WTC11 (cell line): ENCODE data around the gene AKR1C8.

Source experiments
- ATF2 ChIP-seq: sonication (generic); formaldehyde crosslinking; IDR thresholded peaks from 2 replicates; pipeline ENCODE4 v1.8.1; 2022; ENCODE audit warnings: low read depth, missing genetic modification reagents, borderline replicate concordance
- CTCF ChIP-seq: fragments of 200-600 bp; IDR thresholded peaks from 2 replicates; pipeline ENCODE4 v1.8.0; 2022; ENCODE audit warnings: antibody characterized with exemption
- ESRRA ChIP-seq: sonication (generic); formaldehyde crosslinking; IDR thresholded peaks from 2 replicates; pipeline ENCODE4 v1.8.1; 2022; ENCODE audit warnings: mild to moderate bottlenecking, missing genetic modification reagents, borderline replicate concordance
- FOXJ3 ChIP-seq: sonication (generic); formaldehyde crosslinking; IDR thresholded peaks from 2 replicates; pipeline ENCODE4 v1.9.0; 2021; ENCODE audit warnings: missing genetic modification reagents, mild to moderate bottlenecking, borderline replicate concordance
- MAX ChIP-seq: sonication (generic); formaldehyde crosslinking; IDR thresholded peaks from 2 replicates; pipeline ENCODE4 v1.8.0; 2022; ENCODE audit warnings: mild to moderate bottlenecking, missing genetic modification reagents
- MXD4 ChIP-seq: fragments of 250-450 bp; sonication (Bioruptor Pico); IDR thresholded peaks from 2 replicates; pipeline ENCODE4 v1.8.0; 2021; ENCODE audit warnings: mild to moderate bottlenecking, moderate library complexity, borderline replicate concordance
- NFYB ChIP-seq: sonication (generic); formaldehyde crosslinking; conservative IDR thresholded peaks from 2 replicates; pipeline ENCODE4 v1.8.0; 2022; ENCODE audit warnings: low read depth, missing genetic modification reagents
- SMAD4 ChIP-seq: sonication (generic); formaldehyde crosslinking; IDR thresholded peaks from 2 replicates; pipeline ENCODE4 v1.8.0; 2022; ENCODE audit warnings: mild to moderate bottlenecking, missing genetic modification reagents
- SP1 ChIP-seq: sonication (generic); formaldehyde crosslinking; conservative IDR thresholded peaks from 2 replicates; pipeline ENCODE4 v1.8.1; 2022; ENCODE audit warnings: missing genetic modification reagents
- USF1 ChIP-seq: sonication (generic); formaldehyde crosslinking; IDR thresholded peaks from 2 replicates; pipeline ENCODE4 v1.8.0; 2022; ENCODE audit warnings: mild to moderate bottlenecking, missing genetic modification reagents
- ZNF317 ChIP-seq: sonication (generic); formaldehyde crosslinking; IDR thresholded peaks from 2 replicates; pipeline ENCODE4 v1.8.1; 2023; ENCODE audit warnings: low read depth, mild to moderate bottlenecking, moderate library complexity, missing genetic modification reagents, borderline replicate concordance
- ZNF512 ChIP-seq: sonication (generic); formaldehyde crosslinking; IDR thresholded peaks from 2 replicates; pipeline ENCODE4 v1.8.1; 2022; ENCODE audit warnings: missing genetic modification reagents, borderline replicate concordance

GRCh38 chr10:5234106-5234860, 49.3 kb upstream of the AKR1C8 start:
- no peak for TF ChIP-seq CTCF
- no peak for TF ChIP-seq ZNF512 (CRISPR knock-in tag)
- TF ChIP-seq SMAD4 (CRISPR knock-in tag) = no peak
- no peak for TF ChIP-seq ZNF317
- no peak for TF ChIP-seq MAX (CRISPR knock-in tag)
- TF ChIP-seq ATF2 (CRISPR knock-in tag) = no peak
- TF ChIP-seq USF1 (CRISPR knock-in tag) = no peak
- TF ChIP-seq MXD4 (CRISPR knock-in tag) = no peak
- TF ChIP-seq SP1 = no peak
- no peak for TF ChIP-seq ESRRA (CRISPR knock-in tag)
- no peak for TF ChIP-seq FOXJ3
- no peak for TF ChIP-seq NFYB (CRISPR knock-in tag)
